H1 (cell line): ENCODE measurements around the gene ENTPD5. TPM values are rescaled to one million over a fixed set of nuclear protein-coding genes. Genes with fewer than 3 reads are reported as not detected.

ENCODE experiments used
- CTCF ChIA-PET: fragments of 300-600 bp; sonication (Branson Sonifier 250); formaldehyde crosslinking; loops from one replicate; lab custom pipeline; 2021; ENCODE audit not compliant: partially characterized antibody; lab: Charles Lee
- POLR2A ChIA-PET: fragments of 300-600 bp; sonication (Branson Sonifier 250); formaldehyde crosslinking; loops from one replicate; lab custom pipeline; 2021; ENCODE audit warnings: inconsistent platforms; ENCODE audit not compliant: partially characterized antibody; lab: Charles Lee
- DNase-seq, 2 experiments: peaks; one replicate each; pipeline versions ENCODE4 v3.0.0 to v3.0.0-alpha.2; 2010 to 2022; ENCODE audit warnings: low spot score in 2 of 2, low read depth in 1 of 2, mixed read lengths in 1 of 2
- FAIRE-seq: peaks from 2 replicates; lab custom pipeline; 2011; peaks lifted over from hg19 to GRCh38; lab: Jason Lieb, UNC
- H2AFZ ChIP-seq: 2 replicates; pipeline ENCODE4 v1.8.1; 2012; ENCODE audit warnings: low read length, inconsistent platforms
- H2AK5ac ChIP-seq: 2 replicates; pipeline ENCODE4 v1.6.1; 2013; ENCODE audit warnings: low read depth, low read length
- H2BK120ac ChIP-seq: replicated peaks from 2 replicates; pipeline ENCODE3; 2013; ENCODE audit warnings: low read depth, low read length, inconsistent platforms
- H2BK12ac ChIP-seq: 2 replicates; pipeline ENCODE4 v1.6.1; 2013; ENCODE audit warnings: low read depth, low read length
- H2BK15ac ChIP-seq: 2 replicates; pipeline ENCODE4 v1.6.1; 2013; ENCODE audit warnings: low read length
- H2BK20ac ChIP-seq: 2 replicates; pipeline ENCODE4 v1.6.1; 2013; ENCODE audit warnings: low read length
- H2BK5ac ChIP-seq: 2 replicates; pipeline ENCODE4 v1.6.1; 2013; ENCODE audit warnings: low read depth, low read length
- H3K14ac ChIP-seq: 2 replicates; pipeline ENCODE4 v1.6.1; 2013; ENCODE audit warnings: inconsistent platforms; ENCODE audit not compliant: insufficient read length
- H3K18ac ChIP-seq: 2 replicates; pipeline ENCODE4 v1.6.1; 2013; ENCODE audit warnings: low read length; ENCODE audit errors: extremely low read depth
- H3K23ac ChIP-seq: 2 replicates; pipeline ENCODE4 v1.6.1; 2013; ENCODE audit warnings: inconsistent platforms; ENCODE audit not compliant: insufficient read length
- H3K23me2 ChIP-seq: 2 replicates; pipeline ENCODE4 v1.6.1; 2013; ENCODE audit warnings: low read depth, low read length
- H3K27ac ChIP-seq: 2 replicates; pipeline ENCODE4 v1.6.1; 2011; ENCODE audit warnings: low read depth, low read length, inconsistent platforms
- H3K27me3 ChIP-seq, 4 experiments: replicated peaks in 1 of 4; 1 replicate in 1 of 4; 2 replicates in 3 of 4; pipeline versions ENCODE4 v1.6.1 to v1.8.1; 2011 to 2013; ENCODE audit warnings: low read length in 3 of 4, mild to moderate bottlenecking in 3 of 4, inconsistent platforms in 2 of 4, mixed read lengths in 2 of 4, moderate library complexity in 1 of 4; ENCODE audit not compliant: control insufficient read depth in 3 of 4, insufficient read depth in 3 of 4; ENCODE audit errors: extremely low read depth in 1 of 4
- H3K36me3 ChIP-seq, 4 experiments: 2 replicates each; pipeline versions ENCODE4 v1.6.1 to v1.8.1; 2011 to 2013; ENCODE audit warnings: mild to moderate bottlenecking in 4 of 4, low read length in 3 of 4, moderate library complexity in 2 of 4, control low read depth in 1 of 4, inconsistent platforms in 1 of 4; ENCODE audit not compliant: insufficient read depth in 4 of 4, control insufficient read depth in 2 of 4
- H3K4ac ChIP-seq: replicated peaks from 2 replicates; pipeline ENCODE3; 2013; ENCODE audit warnings: low read length, low read depth, mixed read lengths, inconsistent platforms; ENCODE audit not compliant: insufficient read length
- H3K4me1 ChIP-seq, 4 experiments: replicated peaks in 1 of 4; 1 replicate in 1 of 4; 2 replicates in 3 of 4; pipeline versions ENCODE4 v1.6.1 to v1.8.1; 2011 to 2013; ENCODE audit warnings: low read length in 3 of 4, inconsistent platforms in 2 of 4, mixed read lengths in 1 of 4; ENCODE audit not compliant: insufficient read depth in 4 of 4, control insufficient read depth in 3 of 4
- H3K4me2 ChIP-seq, 2 experiments: 2 replicates each; pipeline versions ENCODE4 v1.6.1 to v1.8.1; 2011 to 2013; ENCODE audit warnings: low read depth in 2 of 2, low read length in 2 of 2, control low read depth in 1 of 2, inconsistent platforms in 1 of 2, mild to moderate bottlenecking in 1 of 2; ENCODE audit not compliant: insufficient read depth in 1 of 2
- H3K4me3 ChIP-seq, 4 experiments: fragments of 200-600, 300-600 bp in 1 of 4; sonication (generic), shearing (Covaris generic), sonication (Bioruptor Twin) in 1 of 4; 2 replicates each; pipeline versions ENCODE4 v1.5.1 to v1.8.1; 2011 to 2016; ENCODE audit warnings: low read length in 4 of 4, low read depth in 3 of 4, control low read depth in 2 of 4, inconsistent platforms in 2 of 4, mild to moderate bottlenecking in 2 of 4, mixed read lengths in 1 of 4, moderate library complexity in 1 of 4; ENCODE audit not compliant: insufficient read depth in 2 of 4; ENCODE audit errors: extremely low read depth in 1 of 4
- H3K56ac ChIP-seq: replicated peaks from 2 replicates; pipeline ENCODE3; 2013; ENCODE audit warnings: low read depth, mild to moderate bottlenecking, mixed read lengths, low read length, inconsistent platforms; ENCODE audit not compliant: insufficient read length
- H3K79me1 ChIP-seq: 2 replicates; pipeline ENCODE4 v1.6.1; 2013; ENCODE audit warnings: low read depth, low read length, control low read depth
- H3K79me2 ChIP-seq, 2 experiments: 2 replicates each; pipeline versions ENCODE4 v1.6.1 to v1.8.1; 2012 to 2013; ENCODE audit warnings: low read length in 2 of 2, mild to moderate bottlenecking in 2 of 2, inconsistent platforms in 1 of 2; ENCODE audit not compliant: insufficient read depth in 2 of 2, control insufficient read depth in 1 of 2
- H3K9ac ChIP-seq, 4 experiments: replicated peaks in 1 of 4; 1 replicate in 1 of 4; 2 replicates in 3 of 4; pipeline versions ENCODE4 v1.6.1 to v1.8.1; 2011 to 2013; ENCODE audit warnings: low read depth in 3 of 4, low read length in 3 of 4, control low read depth in 2 of 4, mild to moderate bottlenecking in 2 of 4, moderate library complexity in 2 of 4, inconsistent platforms in 1 of 4; ENCODE audit errors: extremely low read depth in 1 of 4
- H3K9me3 ChIP-seq, 2 experiments: 2 replicates each; pipeline versions ENCODE4 v1.6.1 to v1.8.1; 2012 to 2013; ENCODE audit warnings: mild to moderate bottlenecking in 2 of 2, moderate library complexity in 2 of 2, control low read depth in 1 of 2, inconsistent platforms in 1 of 2, low read depth in 1 of 2, low read length in 1 of 2, mixed read lengths in 1 of 2; ENCODE audit not compliant: insufficient read depth in 2 of 2
- H4K20me1 ChIP-seq, 2 experiments: replicated peaks in 1 of 2; 2 replicates each; pipeline versions ENCODE3 to v1.8.1; 2011 to 2013; ENCODE audit warnings: inconsistent platforms in 2 of 2, low read length in 2 of 2, mild to moderate bottlenecking in 1 of 2; ENCODE audit not compliant: insufficient read depth in 2 of 2, control insufficient read depth in 1 of 2
- H4K5ac ChIP-seq: 2 replicates; pipeline ENCODE4 v1.6.1; 2013; ENCODE audit warnings: low read length, low read depth, mixed read lengths, inconsistent platforms; ENCODE audit not compliant: insufficient read length
- H4K8ac ChIP-seq: 2 replicates; pipeline ENCODE4 v1.8.0; 2013; ENCODE audit warnings: mild to moderate bottlenecking, moderate library complexity, low read length, inconsistent platforms; ENCODE audit not compliant: insufficient read depth; ENCODE audit errors: extremely low read depth
- H4K91ac ChIP-seq: replicated peaks from 2 replicates; pipeline ENCODE3; 2013; ENCODE audit warnings: low read length, mixed read lengths, inconsistent platforms; ENCODE audit not compliant: insufficient read length
- ASH2L ChIP-seq: fragments of 200-600, 300-600 bp; sonication (generic); IDR thresholded peaks from one replicate; pipeline ENCODE4 v1.7.1; 2017; ENCODE audit warnings: low read length
- JUN ChIP-seq: IDR thresholded peaks from 2 replicates; pipeline ENCODE4 v1.6.1; 2011; ENCODE audit warnings: low read depth, mild to moderate bottlenecking, improper control_type of control experiment, low read length
- RBBP5 ChIP-seq: IDR thresholded peaks from 2 replicates; pipeline ENCODE4 v1.7.1; 2012; ENCODE audit warnings: low read depth, mild to moderate bottlenecking, inconsistent platforms, low read length, moderate library complexity, borderline replicate concordance
- WGBS, 2 experiments: shearing (Covaris generic) in 1 of 2; methylation state at CpG; one replicate each; pipeline versions ENCODE4 v1.1.6 to v1.1.7; 2013 to 2015; ENCODE audit warnings: low lambda C conversion rate in 2 of 2, mixed read lengths in 2 of 2, inconsistent platforms in 1 of 2, low coverage in 1 of 2, missing lambda C conversion rate in 1 of 2; ENCODE audit not compliant: insufficient replicate concordance in 2 of 2, insufficient coverage in 1 of 2, insufficient read length in 1 of 2; ENCODE audit errors: extremely low coverage in 1 of 2, missing lambda C conversion rate in 1 of 2; 5-methylcytosine and 5-hydroxymethylcytosine counted together
- polyA plus RNA-seq, 7 experiments: library from polyadenylated mRNA; depleted of rRNA in 3 of 7; stranded (reverse) in 5 of 7; unstranded in 2 of 7; fragments of >200 nt in 5 of 7; fragments of 200-250 nt in 2 of 7; gene quantifications; 1 replicate in 5 of 7; 2 replicates in 1 of 7; 4 replicates in 1 of 7; pipeline versions ENCODE4 v1.2.1 to v1.2.3, GENCODE V29; 2011 to 2013; ENCODE audit warnings: missing spikeins in 2 of 7, mixed read lengths in 2 of 7
- total RNA-seq: library from RNA; stranded (reverse); fragmentation: NEBNext Ultra II Directional; extraction: Animal tissue kit (Norgen Biotek cat#: 25700); gene quantifications from 2 replicates; pipeline ENCODE4 v1.2.1, GENCODE V29; 2021

The ENTPD5 gene
- total and polyA plus RNA-seq, 2 of the 8 experiments (the other 6 are each of a cell fraction or from before 2014, with no cell fraction given): 5.0 to 6.5 TPM

DNA sequence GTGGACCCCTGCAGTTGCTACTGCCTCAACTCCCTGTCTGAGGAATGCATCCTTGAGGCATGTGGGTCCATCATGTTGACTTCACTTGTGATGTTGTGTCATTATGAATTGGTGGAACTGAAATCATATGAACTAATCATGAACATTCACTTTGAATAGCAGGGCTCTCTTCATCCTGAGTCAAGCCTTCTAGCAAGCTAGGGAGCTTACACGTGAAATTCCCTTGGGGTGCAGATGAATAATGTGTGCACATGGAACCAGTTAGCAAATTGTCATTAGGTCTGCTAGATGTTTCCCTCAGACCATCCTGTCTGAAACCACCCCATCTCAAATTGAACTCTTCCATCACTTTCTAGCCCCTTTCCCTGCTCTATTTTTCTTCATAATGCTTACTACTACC lies 65.4 kb downstream of the ENTPD5 start:
- no peak overlapping the region for H2BK120ac ChIP-seq

More for the DNA sequence above, 65.4 kb downstream of the ENTPD5 start:
- Histone ChIP-seq H3K36me3 (peaks cover 0 to 9% (median 4%) of the 10 kb centered on the region in 4 experiments; a peak in 3 of 8 replicates), H3K23me2 (no peaks in the 10 kb centered on the region; the same call in 1 of the 2 replicates), H2BK5ac (no peak overlapping the region), H3K9me3 (no peaks in the 10 kb centered on the region), H3K4me2 (no peak overlapping the region), H2BK15ac (no peak overlapping the region), H3K79me1 (no peaks in the 10 kb centered on the region), H4K5ac (no peak overlapping the region), H3K4me1 (no peaks in the 10 kb centered on the region), H4K91ac (no peak overlapping the region), H3K27me3 (no peaks in the 10 kb centered on the region), H2BK20ac (no peak overlapping the region), H3K23ac (no peak overlapping the region), H2AK5ac (no peak overlapping the region), H4K20me1 (no peaks in the 10 kb centered on the region), H3K79me2 (no peaks in the 10 kb centered on the region), H3K56ac (no peak overlapping the region), H3K9ac (no peak overlapping the region), H2AFZ (no peak overlapping the region), H2BK12ac (no peak overlapping the region), H3K27ac (no peak overlapping the region), H3K14ac (no peak overlapping the region), H3K4me3 (no peak overlapping the region), H4K8ac (no peak overlapping the region), H3K4ac (no peak overlapping the region), H3K18ac (no peak overlapping the region)
- DNase-seq: no peak
- FAIRE-seq: no peak
- 80% methylated on average over 1 of the region's 1 CpG; no CpG with 5 or more reads in 1 of the 2 experiments for WGBS, 2 experiments
- TF ChIP-seq ASH2L: no peak
- TF ChIP-seq RBBP5: no peak
- no peak for TF ChIP-seq JUN
- CTCF ChIA-PET: interaction anchor here (0.7 kb wide), 1 partner anchor 19 kb away, joined by 3 read pairs; no protein-coding TSS in a partner anchor
- POLR2A ChIA-PET: no interaction called here
